Sciatic nerve (tissue), 2 donors: ENCODE results near the gene FAM120A. TPM values are rescaled to one million over a fixed set of nuclear protein-coding genes. Genes with fewer than 3 reads are reported as not detected.
A peak's percentile ranks its signal among the peaks of the same experiment; 100 is the strongest.

Experiments used
- ATAC-seq: fragments of 200-7000 bp; cut with Tn5 transposase; one replicate; pipeline ENCODE4 v1.9.1; 2020; ENCODE audit warnings: mild to moderate bottlenecking, moderate library complexity
- DNase-seq: peaks from one replicate; pipeline ENCODE4 v3.0.0-alpha.2; 2020; ENCODE audit warnings: low spot score
- intact Hi-C: fragments of 100-400 bp; cut with DNase I; formaldehyde crosslinking; loops from one replicate; pipeline ENCODE4 v1.14.2; 2022
- total RNA-seq: library from RNA; stranded (reverse); fragmentation: NEBNext Ultra II Directional; extraction: Animal tissue kit (Norgen Biotek cat#: 25700); gene quantifications from one replicate; pipeline ENCODE4 v1.2.1, GENCODE V29; 2021
- donor health status: DM: no; HTN: no; CAD: no.
- donor health status: DM: no; HTN: no; CAD: no.

The FAM120A gene
- total RNA-seq, 1 donor from 2014 or later: 74.1 TPM

DNA sequence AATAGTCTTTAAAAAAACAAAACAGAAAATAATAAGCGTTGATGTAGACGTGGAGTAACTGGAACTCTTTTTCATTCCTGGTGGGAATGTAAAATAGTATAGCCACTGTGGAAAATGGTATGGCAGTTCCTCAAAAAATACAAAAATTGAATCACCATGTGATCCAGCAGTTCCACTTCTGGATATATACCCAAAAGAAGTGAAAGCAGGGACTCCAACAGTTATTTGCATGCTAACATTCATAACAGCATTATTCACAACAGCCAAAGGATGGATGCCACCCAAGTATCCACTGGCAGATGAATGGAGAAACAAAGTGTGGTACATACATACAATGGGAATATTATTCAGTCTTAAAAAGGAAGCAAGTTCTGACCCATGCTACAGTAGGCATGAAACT, 120.7 kb downstream of the FAM120A start:
- ATAC-seq: no peak
- intact Hi-C loops: no loop called here
- no peak for DNase-seq

DNA sequence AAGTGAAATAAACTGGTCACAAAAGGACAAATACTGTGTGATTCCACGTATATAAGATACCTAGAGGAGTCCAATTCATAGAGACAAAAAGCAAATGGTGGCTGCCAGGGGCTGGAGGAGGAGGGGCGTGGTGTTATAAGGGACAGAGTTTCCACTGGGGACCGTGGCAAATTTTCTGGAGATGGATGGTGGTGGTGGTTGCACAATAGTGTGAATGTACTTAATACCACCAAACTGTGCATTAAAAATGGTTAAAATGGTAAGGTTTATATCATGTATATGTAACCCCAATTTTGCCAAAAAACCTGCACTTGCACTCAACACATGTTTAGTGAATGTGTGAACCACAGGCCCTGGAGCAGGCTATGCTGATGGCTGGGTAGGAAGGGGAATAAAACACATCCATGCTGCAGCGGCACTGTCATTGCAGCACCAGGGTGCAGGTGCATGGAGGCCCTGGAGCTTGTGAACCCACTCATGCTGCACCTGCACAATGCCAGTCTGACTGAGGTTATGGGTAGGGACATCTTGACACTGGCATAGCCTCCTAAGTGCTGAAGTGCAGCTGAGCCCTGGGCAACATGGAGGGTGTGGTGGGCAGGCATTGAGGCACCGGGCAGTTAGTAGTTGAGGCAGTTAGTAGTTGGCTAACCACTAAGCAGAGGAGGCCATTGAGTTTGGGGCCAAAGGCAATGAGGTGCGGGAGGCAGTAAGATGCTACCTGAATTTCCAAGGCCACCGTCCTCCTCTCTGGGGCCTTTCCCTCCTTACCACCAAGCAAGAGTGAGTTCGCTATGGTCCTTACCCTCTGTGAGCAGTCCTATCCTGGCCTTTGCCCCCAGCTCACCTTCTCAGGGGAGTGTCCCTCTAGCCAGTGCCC, 121.4 kb downstream of the FAM120A start:
- DNase-seq (no peak), ATAC-seq (no peak)
- intact Hi-C loops: no loop called here

DNA sequence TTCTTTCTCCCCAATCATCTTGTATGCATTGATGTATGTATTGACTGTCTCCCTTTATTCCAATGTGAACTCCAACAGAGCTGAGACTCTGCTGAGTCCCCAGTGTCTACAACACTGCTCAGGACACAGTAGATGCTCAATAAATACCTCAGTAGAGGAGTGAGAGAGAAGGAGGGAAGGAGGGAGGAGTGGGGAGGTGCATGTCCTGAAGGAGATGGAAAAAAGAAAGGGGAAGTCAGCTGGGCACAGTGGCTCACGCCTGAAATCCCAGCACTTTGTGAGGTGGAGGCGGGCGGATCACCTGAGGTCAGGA, 122.0 kb downstream of the FAM120A start:
- intact Hi-C loops: no loop called here
- ATAC-seq: no peak
- DNase-seq: no peak

DNA sequence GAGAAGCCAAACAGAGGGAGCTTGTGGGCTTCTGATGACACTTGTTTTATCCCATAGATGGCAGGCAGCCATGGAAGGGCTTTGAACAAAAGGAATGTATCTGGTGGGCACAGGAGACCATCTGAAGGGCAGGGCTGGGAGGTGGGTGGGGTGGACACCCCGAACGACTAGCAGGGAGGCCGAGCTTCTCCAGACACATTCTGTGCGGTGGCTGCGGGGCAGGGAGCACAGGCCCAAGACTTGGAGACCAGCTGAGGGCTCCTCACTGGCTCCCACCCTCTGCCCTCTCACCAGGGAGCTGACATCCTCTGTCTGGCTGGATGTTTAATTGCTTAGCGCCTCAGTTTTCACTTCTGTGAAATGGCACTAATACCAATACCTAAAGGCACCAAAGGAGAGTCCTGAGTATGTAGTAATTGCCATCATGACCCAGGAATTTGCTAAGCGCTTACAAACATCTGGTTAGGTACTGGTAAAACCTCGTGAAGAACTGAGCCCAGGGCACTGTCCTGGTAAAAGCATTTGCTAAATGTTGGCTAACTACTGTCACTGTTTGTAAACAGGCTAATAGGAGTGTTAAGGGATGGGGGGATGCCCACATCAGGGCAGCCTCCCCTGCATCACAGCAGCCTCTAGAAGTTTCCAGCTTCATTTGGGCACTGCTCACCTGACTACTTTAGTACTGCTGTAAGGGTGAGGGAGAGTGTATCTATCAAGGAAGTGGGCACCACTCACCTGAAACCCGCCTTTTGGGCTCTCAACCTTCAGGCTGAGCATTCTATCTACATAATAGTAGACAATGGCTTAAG, 122.8 kb downstream of the FAM120A start:
- intact Hi-C loops: no loop called here
- DNase-seq: no peak
- no peak for ATAC-seq

DNA sequence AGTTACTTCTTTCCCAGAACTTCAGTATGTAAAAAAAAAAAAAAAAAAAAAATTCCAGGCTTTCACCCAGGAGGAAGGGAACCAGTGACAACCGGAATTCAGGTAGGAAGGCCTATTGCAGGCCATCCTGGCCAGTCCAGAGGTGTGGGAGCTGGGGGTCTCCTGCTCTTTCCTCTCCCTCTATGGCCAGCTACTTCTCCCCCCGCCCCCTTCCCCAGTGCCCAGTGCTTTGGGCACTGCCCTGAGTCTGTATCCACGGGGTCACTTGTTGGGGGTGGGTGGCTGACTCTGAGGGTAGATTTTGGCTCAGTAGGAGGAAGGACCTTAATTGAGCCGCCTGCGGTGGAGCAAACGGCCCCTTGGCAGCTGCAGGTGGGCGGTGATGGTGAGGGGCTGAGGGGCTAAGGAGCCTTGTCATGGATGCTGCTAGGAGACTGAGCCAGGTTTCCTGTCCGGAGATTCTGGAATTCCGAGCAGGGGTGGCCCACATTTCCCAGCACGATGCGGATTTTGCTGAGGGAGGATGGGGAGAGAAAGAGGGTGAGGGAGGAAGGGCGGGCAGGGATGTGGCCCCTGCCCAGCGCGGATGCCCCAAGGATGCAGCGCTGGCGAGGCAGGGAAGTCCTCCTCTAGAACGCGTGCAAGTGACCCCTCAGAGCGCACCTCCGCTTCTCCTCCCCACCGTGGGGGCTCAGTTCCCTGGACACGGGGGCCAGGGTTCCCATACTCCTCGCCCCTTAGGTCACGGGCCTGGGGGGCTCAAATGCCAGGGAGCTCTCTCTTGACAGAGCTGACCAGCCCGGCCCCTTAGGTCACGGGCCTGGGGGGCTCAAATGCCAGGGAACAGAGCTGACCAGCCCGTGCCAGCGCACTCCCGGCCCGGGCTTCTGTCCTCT, 123.7 kb downstream of the FAM120A start:
- peak; percentile 52 for ATAC-seq
- intact Hi-C loops: no loop called here
- DNase-seq: no peak

DNA sequence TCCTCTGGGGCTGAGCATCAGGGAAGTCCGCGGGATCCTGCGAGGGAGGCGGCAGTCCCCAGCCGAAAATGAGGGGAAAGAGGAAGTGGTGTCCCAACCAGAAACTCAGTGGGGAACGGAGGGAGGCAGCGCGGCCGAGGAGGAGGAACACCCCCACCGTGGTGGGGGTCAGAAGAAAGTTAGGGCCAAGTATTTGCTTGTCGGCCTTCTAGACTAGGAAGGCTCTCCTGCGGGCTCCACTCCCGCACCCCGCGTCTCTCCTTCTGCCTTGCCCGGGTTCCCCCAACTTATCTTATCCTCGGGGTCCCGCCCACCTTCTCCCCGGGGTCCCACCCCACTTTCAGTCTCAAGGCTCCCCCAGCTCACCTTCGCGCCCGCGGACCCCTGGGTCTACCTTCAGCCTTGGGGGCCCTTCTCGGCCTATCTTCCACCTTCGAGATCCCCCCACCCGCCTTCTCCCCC, 124.3 kb downstream of the FAM120A start:
- intact Hi-C loops: no loop called here
- ATAC-seq (peak; percentile 59), DNase-seq (peak; percentile 78)

DNA sequence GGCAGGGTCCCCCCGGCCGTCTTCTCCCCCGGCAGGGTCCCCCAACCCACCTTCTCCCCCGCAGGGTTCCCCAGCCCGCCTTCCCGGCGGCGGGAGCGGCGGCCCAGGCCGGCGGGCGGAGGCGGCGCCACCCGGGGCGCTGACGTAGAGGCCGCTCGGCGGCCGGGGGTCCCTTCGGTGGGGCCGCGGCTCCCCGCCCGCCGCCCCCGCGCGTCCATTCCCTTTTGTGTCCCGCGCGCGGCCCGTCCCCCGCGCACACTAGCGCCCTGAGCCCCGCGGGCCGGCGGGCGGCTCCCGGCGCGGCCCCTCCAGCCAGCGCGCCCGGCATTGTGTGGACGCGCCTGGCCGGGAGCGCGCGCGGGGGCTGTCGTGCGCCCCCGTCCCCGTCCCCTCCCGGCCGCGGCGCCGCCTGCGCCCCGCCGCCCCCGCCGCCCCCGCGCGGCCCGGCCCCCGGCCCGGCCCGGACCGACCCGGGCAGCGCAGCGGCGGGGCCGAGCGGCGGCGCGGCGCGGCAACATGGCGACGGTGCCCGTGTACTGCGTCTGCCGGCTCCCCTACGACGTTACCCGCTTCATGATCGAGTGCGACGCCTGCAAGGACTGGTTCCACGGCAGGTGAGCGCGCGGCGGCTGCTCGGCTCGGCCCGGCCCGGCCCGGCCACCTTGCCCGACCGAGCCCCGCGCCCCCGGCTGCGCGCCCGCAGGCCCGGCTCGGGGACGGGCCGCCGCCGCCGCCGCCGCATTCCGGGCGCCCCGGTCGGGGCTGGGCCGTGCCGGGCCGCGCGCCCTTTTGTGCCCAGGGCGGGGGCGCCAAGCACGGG, 125.0 kb downstream of the FAM120A start, which contains the start of gene PHF2:
PHF2 (plus strand) TSS at position 327 of the 820 bp plus-strand sequence; CDS start at position 517, 190 bp downstream.
- ATAC-seq (peak; percentile 33), DNase-seq (no peak)
- intact Hi-C loops: no loop called here

DNA sequence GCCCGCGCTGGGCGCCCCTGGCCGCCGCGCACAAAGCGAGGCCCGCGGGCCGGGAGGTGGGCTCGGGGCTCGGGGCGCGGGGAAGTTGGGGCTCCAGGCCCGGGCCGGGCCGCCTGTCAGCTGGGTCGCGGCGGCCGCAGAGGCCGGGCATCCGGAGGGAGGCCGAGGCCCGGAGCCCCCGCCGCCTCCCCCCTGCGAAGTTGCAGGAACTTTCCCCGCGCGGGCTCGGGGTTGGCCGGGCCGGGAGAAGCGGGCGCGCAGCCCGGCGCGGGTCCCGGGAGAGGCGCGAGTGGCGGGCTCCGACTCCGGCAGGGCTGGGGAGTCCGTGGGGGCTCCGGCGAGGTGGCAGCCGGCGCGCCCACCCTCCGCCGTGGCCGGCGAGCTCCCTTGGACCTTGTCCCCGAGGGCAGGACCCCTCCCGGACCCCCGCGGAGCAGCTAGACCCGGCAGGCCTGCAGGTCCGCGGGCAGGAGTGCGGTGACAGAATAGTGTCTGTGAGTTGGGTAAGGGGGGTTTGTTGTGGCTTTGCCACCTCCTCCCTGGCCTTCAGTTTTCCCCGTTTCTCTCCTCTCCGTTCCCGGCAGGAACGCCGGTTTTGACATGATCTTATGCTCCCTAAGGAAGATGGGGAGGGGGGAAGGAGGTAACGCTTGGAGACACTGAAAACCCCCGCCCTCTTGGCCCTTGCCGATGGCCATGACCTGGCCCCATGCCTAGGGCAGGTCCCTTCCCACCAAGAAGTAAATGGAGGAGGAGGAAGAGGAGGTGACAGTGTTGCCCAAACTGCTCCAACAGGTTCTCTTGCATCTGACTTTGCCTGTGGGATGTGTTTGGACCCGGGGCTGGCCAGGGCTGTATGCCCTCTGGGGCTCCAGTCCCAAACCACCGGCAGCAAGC, 125.8 kb downstream of the FAM120A start:
- ATAC-seq (peak; percentile 11), DNase-seq (no peak)
- intact Hi-C loops: no loop called here

DNA sequence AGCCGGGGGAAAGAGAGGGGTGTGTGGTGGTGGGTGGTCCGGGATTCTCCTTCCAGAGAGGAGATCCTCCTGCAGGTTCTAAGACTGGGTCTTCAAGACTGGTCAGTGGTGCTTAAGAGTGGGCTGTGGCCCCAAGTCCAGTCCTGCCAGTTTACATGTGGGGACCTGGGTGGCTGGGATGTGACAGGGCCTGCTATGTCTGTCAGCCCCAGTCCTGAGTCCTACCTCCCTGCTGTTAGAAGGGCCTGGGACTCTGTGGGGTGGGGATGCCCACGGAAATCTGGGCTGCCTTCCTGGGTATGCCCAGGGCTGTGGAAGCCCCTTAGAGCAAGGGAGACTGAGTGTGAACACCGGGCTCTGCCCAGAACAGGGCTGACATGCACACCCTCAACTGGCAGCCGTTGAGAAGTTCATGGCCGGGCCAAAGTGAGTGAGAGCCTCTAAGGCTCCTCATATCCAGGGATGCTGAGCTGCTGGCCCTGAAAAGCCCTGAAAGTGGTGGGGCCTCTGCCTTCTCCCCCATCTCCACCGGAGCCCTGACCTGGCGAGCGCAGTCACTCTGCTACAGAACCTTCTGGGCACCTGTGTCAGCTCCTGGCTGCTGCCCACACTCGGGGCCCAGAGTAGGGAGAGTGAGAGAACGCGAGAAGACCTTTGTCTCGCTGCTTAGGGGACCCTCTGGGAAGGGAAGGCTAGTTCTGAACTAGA, 126.6 kb downstream of the FAM120A start:
- peak; percentile 31 for ATAC-seq
- intact Hi-C loops: no loop called here

DNA sequence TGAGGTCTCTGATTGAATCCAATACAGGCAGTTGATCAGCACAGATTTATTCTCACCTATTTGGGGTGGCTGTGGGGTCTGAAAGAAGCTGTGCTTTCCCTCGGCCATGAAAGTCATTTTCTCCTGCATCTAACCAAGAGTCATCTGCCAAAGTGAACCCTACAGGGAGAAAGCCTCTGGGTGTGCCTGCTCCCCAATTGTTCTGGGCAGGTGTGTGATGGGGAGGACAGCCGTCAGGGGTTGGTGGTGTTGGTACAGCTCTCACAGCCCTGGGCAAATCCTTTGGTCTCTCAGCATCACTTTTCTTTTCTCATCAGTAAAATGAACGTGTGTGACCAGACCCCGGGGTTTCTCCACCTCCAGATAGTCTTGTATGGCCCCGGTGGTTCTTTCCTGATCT, 127.4 kb downstream of the FAM120A start:
- ATAC-seq (no peak), DNase-seq (no peak)
- intact Hi-C loops: no loop called here

More for the DNA sequence above, 126.6 kb downstream of the FAM120A start:
- DNase-seq: no peak

DNA sequence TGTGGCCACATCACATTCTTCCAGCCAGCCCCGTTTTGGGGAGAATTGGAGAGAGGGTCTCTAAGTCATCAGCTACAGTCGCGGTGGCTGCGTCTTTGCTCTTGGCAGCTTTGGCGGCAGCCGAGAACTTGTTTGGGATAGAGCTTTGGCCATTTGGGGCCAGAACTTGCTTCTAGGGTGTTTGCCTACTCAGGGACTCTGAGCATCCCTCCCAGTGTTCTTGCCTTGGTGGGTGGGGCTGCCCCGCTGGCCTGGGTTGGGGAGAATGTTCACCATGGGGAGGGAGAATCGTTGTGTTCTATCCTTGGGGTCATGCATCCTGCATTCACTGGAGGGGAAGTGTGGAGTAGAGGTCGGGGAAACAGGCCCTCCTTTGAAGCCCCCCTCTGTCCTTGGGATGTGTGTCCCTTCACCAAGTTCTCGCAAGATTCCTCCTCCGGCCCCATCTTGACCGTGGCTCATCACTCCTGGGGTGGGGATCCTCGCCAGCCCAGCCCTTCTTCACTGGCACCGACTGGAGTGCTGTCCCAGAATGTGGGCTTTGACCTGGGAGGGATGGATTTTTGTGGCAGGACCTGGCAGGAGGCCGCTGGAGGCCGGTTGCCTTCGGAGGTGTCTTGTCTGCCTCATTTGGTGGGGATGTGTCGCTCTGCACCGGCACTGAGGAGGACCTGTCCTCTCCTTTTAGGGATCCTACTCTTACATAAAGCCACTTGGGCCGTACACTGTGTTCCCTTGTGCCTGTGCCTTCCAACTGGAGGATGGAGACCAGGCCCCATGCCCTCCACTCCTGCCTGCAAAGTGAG, 128.4 kb downstream of the FAM120A start:
- ATAC-seq: no peak
- no peak for DNase-seq

DNA sequence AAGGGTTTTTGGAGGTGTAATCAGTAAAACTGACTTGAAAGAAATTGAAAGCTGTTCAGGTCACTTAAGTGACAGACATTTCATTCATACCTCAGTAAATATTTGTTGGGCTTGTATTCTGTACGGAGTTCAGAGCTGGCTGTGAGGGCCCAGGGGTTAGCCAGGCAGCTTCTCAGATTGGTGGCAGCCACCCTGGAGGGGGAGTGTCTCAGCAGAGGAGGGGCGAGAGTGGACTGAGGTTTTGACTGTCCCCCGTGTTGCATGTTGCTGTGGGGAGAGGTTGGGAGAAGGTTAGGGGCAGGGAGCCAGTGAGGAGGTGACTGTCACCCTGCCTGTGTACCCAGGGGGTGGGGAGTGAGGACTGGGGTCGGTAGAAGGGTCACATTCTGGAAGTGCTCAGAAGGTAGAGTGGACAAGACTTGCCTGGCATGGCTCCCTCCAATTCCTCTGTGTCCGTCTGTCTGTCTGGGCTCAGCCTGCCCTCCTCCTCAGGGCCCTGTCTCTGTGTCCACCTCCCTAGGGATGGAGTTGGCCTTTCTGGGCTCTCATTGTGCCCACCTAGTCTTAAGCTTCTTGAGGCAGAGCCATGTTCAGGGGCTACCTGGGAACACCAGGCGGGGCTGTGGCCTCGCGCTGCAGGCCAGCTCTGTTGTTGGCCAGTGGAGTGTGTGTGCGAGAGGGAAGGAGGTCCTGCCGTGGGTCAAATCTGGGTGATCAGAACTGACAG, 129.3 kb downstream of the FAM120A start:
- no peak for DNase-seq
- no peak for ATAC-seq
- intact Hi-C loops: no loop called here

More for the DNA sequence above, 128.4 kb downstream of the FAM120A start:
- intact Hi-C loops: no loop called here

DNA sequence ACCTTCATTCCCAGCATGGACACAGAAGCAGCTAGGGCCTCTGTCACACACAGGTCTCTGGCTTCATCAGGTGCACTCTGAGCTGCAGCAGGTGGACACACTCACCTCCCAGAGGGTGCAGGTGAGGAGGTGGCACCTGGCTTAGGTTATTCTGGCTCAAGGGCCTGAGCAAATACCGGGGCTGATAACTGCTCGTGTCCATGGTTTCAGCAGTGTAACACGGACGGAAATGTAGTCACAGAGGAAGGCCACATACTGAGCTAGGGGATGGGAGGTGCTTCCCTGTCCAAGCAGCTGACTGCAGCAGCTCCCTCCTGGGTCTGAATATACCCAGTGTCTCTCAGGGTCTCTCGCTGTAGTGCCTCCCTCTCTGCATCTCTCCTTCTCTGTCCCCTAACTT, 130.6 kb downstream of the FAM120A start:
- no peak for ATAC-seq

DNA sequence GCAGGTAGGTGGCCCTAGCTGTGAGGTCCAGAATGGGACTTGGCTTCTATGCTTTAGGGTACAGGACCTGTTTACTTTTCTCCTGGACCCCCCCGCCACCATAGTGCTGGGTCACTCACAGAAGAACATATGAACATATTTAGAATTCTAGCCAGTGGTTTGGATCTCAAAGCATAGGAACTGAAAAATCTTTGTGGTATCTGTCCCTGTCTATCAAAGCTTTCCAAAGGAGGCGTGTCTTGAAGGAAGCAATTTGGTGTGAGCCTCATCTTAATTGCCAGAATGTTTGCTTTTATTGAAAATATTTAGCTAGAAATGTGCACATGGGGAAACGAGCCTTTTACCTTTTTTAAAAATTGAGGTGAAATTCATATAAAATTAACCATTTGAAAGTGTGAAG, 131.1 kb downstream of the FAM120A start:
- ATAC-seq: no peak
- DNase-seq: no peak
- intact Hi-C loops: no loop called here

More for the DNA sequence above, 130.6 kb downstream of the FAM120A start:
- no peak for DNase-seq
- intact Hi-C loops: no loop called here

DNA sequence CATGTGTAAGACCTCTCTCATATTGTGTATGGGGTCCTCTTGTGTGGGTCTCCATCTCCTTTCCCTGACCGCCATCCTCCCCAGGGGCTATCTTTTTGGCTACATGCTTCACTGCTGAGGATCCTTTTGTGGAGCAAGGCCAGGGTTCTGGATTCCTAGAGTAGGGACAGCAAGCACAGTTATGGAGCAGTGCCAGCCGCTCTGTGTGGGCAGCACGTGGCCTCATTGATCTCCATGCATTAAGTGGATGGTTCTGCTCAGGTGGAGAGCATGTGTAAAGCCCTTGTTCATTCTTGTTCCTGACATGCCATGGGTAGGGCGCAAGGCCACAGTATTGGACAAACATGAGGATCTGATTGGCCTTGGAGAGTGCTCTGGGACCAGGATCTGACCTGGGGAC, 133.8 kb downstream of the FAM120A start:
- DNase-seq: no peak
- no peak for ATAC-seq
- intact Hi-C loops: no loop called here
